SW 1271 (cell line): ENCODE data around the gene LBX2.

Source experiments
- DNase-seq, 2 experiments: peaks; one replicate each; lab custom pipeline; 2025; lab: John Stamatoyannopoulos, UW

LBX2 gene

DNA sequence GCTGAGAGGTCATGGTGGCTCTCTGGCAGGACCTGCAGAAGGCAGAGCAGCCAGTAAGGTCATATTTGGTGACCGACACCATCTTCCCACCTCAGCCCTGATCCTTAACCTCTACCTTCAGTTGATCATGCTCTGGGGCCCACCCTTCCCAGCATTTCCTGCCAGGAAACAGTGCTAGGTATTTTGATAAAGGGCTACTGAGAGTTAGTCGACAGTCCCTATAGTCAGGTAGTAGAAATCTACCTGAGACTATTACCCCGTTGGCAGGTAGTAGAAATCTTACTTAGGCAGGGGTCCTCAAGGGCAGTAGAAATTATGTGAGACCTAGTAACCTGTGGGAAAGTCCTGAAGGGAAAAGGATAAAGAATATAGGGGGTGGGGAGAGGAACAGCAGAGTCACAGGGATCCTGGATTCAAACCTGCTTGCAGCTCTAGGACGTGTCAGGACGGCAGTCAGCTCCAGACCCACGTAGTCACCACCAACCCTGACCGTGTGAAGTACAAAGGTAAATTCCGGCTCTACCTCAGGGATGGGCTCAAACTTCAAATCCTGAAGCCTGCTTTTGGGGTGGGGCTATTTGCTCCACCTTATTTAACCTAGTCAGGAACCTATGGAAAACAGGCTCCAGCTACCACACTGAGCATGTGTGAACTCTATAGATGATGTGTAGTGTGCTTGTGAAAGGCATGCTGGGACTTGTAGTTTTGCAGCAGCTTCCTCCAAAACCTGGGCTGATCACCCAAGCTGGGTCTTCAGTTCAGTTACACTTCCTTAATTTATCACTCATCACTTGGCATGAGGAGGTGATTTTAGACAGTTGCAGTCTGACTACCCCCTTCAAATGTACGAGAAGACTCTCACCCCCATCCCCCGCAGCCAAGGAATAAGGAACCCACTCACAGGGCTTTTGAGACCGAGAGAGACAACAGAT, 26.6 kb upstream of the LBX2 start, which contains the start of gene DQX1:
TSS of gene DQX1 (minus strand) at position 515 of the 932 bp plus-strand sequence. CDS start at position 13, 502 bp downstream.
- DNase-seq, result peak in 1 of 2 experiments; percentile 50

DNA sequence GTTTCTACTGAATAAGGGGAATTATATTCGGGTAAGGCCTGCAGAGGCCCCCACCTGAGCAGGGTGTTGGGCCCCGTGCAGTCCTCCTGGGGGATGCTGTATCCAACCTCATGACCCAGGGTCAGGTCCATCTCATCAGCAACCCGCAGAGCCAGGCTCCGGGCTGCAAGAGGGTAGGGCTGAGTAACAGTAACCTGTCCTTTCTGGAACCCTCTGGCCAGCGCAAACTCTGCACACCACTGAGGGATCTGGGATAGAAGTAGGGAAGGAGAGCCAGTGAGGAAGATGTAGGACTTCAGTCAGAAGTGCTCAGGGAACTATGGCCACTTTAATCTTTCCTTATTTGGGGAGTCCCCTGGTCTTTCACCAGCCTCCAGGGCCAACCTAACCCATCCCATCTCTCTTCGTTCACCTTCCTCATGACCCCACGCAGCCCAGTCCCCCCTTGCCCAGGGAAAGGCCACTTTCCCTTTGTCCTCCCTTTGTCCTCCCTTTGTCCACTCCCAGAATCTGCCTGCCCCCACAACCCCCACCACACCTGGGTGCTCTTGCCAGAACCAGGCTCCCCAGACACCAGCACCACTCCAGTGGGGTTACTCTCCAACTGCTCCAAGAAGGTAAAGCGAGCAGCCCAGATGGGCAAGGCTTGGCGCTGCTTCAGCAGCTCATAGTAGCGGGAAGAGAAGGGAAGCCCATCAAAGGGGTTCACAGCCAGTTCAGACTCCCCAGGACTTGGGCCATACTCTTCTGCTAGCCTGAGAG, 25.7 kb upstream of the LBX2 start:
- no peak for DNase-seq

DNA sequence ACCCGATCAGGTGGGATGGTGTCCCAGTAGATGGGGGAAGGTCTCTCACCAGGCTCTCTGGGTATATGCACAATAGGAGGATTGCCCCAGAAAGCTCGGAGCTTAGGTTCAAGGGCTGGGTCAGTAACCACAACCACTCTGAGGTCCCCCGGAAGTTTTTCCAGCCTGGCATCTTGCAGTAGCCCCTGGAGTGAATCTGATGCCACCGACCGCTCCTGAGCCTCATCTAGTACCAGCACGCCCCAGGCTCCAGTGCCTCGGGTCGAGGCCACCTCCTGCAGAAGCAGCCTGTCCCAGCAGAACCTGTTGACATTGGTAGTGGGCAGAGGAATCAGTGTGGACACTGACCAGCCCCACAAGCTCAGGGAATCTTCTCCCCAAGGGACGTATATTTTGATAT, 24.6 kb upstream of the LBX2 start:
- no peak for DNase-seq

DNA sequence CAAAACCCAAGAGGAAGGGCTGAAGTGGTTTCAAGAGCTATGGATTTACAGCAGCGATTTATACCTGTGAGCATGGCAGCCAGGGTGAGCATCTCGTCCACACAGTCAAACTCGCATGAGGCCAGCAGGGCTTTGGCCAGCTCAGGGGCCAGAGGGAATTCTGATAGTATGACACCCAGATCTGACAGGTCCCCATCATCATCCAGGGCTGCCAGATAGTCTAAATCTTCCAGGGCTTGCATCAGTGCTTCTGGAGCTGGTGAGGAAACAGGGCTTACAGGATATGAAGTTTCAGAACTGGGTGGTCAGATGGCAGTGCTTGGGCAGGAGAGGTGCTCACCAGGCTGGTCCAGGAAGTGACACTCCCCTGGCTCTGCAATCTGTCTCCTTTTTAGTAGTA, 23.1 kb upstream of the LBX2 start:
- DNase-seq, result no peak

DNA sequence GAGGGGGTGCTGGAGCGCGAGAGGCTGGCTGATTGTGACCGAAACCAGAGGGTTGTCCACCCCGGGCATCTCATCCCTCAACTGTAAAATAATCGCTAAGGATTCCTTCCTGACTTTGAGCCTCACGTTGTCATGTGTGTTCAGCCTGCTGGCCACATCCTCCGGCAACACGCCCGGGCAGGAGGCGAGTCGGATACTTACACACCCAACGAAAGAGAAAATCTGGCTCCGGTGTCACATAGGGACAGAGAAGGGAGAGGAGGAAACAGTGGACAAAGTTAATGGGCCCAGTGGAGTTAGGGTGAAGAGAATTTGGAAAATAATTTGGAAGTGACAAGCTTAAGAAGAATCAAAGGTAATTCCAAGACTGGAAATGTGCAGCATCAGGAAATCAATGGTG, 17.2 kb upstream of the LBX2 start:
- DNase-seq, result no peak

DNA sequence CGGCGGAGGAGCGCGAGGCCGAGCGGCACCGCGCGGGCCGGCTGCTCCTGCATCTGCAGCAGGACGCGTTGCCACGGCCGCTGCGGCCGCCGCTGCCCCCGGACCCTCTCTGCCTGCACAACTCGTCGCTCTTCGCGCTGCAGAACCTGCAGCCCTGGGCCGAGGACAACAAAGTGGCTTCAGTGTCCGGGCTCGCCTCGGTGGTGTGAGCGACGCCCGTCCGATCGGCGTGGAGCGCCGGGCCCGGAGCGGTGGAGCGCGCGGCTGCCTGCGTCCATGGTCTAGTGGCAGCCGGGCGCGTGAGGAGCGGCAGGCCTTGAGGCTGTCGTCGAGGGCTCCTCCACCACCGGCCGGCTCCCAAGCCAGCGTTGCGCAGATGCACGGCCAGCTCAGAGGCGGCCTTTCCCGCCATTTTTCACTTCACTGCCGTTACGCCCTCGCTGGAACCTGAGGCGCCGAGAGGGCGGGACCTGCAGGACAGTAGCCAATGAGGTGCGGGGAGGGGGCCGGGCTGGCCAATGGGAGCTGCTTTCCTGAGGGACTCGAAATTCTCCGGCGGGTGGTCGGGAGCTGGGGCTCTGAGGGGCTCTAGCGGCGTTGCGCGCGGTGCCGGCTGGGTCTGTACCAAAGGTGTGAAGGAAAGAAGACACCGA, 16.7 kb upstream of the LBX2 start:
- DNase-seq, result peak in 1 of 2 experiments; percentile 19

DNA sequence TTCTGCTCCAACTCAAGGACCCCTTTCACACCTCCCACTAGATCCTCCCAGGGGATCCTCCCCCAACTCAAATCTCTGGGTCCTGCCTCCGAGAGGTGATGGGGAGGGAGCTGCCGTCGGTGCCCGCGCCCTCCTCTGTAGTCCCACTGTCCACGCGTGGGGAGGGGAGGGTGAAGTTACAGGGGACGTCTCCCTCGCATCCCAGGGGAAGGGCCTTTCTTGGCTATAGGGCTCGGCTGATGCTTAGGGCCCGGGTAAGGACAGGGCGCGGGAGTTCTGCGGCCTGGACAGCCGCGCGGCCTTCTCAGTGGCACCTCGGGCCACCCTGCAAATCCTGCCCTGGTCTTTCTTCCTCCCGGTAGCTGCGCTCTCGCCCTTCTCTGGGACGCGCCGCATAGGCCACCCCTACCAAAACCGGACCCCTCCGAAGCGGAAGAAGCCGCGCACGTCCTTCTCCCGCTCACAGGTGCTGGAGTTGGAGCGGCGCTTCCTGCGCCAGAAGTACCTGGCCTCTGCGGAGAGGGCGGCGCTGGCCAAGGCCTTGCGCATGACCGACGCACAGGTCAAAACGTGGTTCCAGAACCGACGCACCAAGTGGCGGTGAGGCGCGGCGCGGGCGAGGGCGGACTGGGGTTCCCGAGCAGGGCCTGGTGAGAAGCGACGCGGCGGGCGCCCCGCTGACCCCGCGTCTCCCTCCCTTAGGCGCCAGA, 16.0 kb upstream of the LBX2 start:
- DNase-seq, result no peak

DNA sequence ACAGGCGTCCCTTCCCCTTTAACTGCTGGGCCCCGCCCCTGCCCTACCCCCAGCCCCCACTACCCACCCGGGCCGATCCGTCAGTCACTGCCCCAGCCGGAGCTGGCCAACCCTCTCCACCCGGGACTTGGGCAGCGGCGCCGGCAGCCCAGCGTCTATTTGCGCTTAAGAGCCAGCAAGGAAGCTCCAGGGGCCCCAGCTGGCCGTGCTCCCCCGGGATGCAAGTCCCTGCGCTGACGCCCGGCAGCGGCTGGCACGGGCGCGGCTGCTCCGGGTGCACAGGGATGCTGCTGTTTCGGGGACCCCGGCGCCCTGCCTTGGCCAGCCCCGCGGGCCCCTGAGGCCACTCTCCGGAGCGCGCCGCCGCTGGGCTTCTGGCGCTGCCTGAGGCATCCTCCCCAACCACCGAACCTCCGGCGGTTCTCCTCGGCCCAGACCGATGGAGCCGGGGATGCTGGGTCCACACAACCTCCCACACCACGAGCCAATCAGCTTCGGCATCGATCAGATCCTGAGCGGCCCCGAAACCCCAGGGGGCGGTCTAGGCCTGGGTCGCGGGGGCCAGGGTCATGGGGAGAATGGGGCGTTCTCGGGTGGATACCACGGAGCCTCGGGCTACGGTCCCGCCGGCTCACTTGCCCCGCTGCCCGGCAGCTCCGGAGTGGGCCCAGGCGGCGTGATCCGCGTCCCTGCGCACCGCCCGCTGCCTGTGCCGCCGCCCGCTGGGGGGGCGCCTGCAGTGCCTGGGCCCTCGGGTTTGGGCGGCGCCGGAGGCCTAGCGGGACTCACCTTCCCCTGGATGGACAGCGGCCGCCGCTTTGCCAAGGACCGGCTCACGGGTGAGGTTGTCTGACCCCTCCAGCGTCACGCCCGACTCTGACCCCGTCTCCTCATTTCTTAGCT, 15.2 kb upstream of the LBX2 start, which contains the start of gene TLX2:
TSS of gene TLX2 (plus strand) at position 83 of the 903 bp plus-strand sequence. CDS start at position 440, 357 bp downstream.
- DNase-seq, result no peak

DNA sequence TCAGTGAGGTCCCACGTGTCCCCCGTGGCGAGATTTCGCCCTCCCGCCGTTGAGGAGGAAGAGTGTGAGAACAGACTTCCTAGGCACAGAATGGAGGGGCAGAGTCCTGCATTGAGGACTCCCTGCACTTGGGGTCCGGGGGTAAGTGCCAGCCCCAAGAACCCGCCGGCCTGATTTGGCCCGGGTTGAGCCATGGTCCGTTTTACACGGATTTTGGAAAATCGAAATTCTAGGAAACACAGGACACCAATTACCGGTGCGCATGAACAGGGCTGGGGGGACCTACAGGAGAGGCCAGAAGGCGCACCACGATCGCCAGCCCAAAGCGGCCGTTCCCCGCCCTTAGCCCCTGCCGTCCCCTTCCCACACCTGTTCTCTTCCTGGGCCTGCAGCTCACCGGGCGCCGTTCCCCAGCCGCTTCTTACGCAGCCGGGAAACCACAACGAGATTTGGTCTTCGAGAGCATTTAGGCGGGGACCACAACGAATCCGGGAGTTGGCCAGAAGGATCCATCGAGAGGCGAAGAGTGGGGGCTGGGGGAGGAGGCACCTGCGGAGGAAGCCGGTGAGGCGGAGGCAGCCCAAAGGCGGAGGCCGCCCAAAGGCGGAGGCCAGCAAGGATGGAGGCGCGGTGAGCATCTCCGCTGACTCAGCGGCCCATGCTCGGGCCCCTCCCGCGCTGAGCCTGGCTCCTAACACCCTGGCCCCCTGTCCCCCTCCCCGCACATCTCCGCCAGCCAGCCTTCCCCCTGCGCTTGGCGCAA, 14.4 kb upstream of the LBX2 start:
- DNase-seq, result no peak

DNA sequence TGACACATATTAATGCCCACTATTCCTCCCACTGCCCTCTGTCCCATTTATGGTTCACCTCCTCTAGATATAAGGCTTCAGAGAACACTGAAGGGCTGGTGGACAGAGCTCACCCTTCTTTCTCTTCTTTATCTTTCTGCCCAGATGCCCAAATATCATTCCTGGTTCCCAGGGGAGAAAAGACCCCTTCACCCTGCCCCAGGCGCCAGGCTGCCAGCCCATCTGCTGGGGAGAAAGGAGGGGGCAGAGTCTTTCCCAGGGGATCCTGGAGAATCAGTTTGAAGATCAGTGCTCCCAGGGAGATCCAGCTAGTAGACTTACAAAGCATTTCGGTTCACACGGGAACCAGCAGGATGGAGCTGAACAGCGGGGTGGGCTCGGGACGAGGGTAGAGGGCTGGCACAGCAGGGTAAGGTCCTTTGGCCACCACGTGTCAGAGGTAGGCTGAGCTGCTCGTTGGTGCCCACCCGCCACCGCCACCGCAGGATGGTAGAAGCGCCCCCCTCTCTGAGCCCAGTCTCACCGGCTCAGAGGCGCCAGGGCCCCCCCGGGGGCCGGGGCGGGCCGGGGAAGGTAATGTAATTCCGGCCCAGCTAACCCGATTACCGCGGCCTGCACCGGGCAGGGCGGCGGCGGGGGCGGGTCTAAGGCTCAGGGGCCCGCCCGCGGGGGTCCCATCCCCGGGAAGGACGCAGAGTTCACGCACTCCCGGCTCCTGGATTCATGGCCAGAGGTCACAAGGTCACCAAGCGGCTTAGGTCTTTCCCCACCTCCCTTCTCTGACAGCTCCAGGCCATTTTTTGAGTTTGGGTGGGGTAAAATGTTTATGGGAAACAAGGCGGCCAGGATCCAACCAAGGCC, 13.6 kb upstream of the LBX2 start:
- no peak for DNase-seq

DNA sequence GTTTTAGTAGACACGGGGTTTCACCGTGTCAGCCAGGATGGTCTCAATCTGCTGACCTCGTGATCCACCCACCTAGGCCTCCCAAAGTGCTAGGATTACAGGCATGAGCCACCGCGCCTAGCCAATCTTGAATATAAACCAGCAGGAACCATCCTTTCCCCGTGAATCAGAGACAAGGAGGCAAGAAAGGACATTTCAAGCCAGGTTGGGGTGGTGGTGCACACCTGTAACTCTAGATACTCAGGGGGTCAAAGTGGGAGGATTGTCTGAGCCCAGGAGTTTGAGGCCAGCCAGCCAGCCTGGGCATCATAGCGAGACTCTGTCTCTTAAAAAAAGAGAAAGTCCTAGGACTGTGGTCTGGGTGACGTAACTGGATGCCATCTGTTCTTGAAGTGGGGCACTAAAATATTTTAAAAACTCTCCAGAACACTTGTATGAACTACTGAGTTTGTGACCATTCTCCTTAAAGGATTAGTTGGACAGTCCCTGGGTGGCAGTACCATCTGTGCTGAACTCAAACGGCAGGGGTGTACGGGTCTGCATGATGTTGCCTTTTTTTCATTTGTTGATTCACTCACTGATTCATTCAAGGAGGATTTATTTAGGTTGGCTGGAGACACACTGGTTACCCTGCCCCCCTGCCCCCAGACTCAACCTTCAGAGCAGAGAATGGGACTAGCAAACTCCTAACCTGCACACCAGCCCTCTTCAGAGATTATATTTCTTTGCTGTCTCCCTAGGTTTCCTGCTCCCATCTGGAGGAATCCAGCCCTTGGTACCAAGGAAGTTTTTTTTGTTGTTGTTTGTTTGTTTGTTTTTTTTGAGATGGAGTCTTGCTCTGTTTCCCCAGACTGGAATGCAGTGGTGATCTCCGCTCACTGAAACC, 11.9 kb upstream of the LBX2 start:
- DNase-seq, result no peak

DNA sequence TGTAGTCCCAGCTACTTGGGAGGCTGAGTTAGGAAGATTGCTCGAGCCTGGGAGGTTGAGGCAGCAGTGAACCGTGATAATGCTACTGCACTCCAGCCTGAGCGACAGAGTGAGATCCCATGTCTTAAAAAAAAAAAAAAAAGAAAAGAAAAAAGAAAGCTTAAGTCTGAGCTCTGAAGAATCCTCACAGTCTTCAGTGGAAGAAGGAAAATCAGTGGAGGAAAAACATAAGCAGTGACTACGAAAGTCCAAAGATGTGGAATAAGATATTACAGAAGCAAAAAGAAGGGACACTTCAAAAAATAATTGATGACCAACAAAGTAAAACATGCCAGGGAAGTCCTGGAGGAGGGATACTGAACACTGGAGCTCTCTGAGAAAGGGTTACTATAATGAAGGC, 10.9 kb upstream of the LBX2 start:
- no peak for DNase-seq

DNA sequence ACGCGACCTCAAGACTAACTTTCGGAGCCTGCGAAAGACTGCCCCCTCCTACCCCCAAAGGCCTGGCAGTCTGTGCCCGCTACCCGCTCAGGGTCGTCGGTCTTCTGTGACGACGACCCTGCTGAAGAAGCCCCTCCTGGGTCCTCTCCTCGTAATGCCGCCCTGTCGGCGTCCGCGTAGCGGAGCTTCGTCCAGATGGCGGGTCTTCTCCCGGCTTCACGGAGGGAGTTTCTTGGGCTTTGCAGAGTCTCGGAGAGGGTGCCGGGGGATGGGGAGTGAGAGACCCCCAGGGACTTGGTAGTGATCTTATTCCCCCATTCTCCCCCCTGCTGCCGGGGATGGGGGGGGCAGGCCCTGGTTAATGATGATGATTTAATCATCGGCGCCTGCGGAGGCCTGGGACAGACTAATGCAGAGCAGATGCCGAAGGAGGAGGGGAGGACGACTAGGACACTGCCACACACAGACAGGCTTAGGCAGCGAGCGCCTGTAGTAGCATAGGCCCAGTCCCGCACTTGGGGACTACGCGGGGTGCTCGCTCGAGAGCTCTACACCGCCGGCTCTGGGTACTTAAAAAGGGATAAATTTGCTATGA, 8.6 kb upstream of the LBX2 start:
- no peak for DNase-seq

DNA sequence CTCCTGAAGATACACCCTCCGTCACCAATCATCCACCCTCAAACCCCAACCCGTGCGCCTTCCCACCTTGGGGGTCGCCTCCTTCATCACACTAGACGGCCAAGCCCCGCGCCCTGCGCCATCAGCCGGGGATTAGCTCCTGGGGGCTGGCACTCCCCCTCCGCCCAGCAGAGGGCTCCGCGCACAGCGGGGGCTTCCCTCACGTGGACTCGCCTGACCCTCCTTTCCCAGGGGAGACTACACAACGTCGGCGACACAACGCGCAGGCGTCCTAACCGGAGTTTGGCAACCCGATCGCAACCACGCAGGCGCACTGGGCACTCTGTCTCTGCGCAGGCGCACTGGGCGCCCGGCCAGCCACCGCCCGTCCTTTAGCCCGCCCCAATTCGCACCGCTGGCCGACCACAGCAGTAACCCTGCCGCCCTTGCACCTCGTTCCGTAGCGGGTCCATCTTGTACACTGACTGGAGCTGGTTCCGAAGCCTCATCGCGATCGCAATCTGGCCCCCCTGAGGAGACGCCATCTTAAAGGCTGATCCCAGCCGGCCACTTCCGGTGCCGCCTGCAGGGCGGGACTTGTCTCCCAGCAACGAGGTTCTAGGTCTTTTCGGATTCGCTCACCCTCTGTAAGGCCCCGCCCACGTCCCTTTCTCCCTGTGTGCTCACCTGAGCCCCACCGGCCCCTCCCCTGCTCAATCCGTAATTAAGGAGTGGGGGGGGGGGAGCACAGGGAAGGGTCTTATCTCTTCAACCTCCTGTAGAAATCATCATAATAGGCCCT, 7.9 kb upstream of the LBX2 start, which contains the start of gene PCGF1:
TSS of gene PCGF1 (minus strand) at position 551 of the 781 bp plus-strand sequence. CDS start at position 524, 27 bp downstream.
- DNase-seq, result peak; percentile 91 to 95

DNA sequence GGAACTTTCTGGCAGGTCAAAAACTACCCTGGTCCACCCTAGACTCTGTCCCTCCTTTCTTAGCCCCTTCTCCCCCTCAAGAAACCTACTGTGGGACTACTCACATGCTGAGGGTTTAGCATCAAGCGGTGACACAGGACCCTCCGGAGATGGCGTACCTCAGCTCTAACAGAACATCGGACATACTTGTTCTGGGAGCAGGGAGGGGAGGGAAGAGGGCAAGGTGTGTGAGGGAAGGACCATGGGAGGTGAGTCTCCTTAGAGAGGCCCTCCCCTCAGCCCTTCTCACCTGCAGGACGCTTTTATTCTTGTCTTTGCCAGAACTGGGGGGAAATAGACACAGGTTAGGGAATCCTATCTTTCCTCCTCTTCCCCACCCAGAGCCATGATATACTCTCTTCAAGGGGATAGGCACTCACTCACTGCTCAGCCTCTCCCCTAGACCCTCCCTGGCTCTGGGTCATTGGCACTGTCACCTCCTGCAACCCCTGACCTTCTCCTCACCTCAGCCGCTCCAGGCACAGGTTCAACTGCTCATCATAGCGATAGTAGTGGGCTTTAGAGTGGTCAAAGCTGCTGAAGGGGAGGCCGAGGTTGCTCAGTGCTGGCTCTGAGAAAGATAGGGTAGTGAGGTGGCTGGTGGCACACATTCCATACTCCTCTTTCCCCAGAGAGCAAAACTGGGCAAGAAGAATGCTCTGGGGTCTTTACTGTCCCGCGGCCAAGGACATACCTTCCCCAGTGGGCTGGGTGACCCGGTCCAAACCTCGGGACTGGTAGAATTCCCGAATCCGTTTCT, 6.2 kb upstream of the LBX2 start:
- DNase-seq, result no peak

DNA sequence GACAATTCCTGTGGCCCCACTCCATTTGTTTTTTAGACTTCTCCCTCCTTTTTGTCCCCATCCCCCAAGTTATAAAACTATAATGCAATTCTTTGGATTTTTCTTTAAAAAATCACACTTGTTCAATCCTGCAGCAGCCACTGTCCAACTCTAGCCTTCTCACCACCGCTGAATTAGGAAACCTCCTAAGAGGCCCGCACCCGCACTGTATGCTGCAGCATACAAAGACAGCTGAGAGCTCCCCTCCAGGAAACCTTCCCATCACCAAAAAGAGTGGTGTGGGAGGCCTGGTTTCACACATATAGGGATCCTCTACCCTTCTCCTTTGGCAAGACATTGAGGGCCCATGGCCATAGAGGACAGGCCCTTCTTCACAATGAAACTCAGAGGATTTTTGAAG, 5.2 kb upstream of the LBX2 start:
- DNase-seq, result no peak
